ENCODE measurements around the gene HSD17B12.

The HSD17B12 gene

DNA sequence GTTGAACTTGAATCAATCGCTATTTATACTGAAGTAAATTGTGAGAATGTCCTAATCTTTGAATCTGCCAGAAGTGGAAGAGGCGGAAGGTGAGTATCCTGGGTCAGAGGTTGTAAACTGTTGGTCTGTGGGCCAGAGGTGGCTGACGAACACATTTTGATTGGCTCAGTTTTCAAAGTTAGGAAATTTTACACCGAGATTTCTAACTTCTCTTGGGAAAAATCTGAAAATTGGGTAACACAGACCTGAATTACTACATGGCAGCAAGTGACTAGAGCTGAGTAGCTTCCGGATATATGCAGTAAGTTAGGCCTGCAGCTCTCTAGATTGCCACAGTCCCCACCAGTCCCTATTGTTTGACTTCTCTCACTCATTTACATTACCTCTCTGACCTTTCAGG lies 143.3 kb downstream of the HSD17B12 start:
- no peaks in the 10 kb centered on the region for H3K79me2 ChIP-seq (ENCODE audit: control insufficient read depth, insufficient read depth, low read length, unreplicated experiment)
- H3K27me3 ChIP-seq (ENCODE audit: insufficient read depth, low read length): no peaks in the 10 kb centered on the region
- H3K36me3 ChIP-seq (ENCODE audit: insufficient read depth, low read length): peaks cover 8% of the 10 kb centered on the region; the same call in 1 of the 2 replicates
- H3K4me3 ChIP-seq (ENCODE audit: low read depth, low read length): no peak overlapping the region
- H2AFZ ChIP-seq (ENCODE audit: low read length, unreplicated experiment): no peak overlapping the region
- H3K27ac ChIP-seq (ENCODE audit: low read depth, low read length): no peak overlapping the region
- H3K4me1 ChIP-seq (ENCODE audit: control insufficient read depth, insufficient read depth, low read length, unreplicated experiment): no peaks in the 10 kb centered on the region

DNA sequence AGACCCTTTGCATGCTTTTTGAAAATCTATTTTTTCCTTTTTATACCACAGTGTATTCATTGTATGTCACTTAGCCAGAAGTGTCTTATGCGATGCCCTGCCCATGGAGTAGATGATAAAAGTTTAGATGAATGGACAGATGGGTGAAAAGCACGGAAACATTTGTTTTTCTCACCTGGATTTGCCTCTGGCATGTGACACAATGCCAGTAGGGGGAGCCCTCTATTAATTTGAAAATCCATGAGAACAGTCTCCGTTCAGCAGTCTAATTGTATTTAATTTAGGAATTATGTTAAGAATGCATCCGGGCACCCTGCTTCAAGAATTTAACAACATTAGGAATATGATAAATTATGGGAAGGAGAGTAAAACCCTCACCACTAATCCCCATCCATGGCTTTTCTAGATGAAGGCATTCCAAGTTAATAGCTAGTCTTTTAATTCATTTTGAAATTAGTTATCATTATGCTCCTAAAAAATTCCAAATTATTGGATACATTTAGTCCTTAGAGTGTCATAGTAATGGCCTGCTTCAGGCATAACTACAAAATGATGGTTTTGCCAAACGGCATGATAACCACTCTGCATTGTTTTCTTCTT lies 144.8 kb downstream of the HSD17B12 start:
- no peak overlapping the region for H3K27ac ChIP-seq (ENCODE audit: low read depth, low read length)
- peaks cover 8% of the 10 kb centered on the region for H3K4me1 ChIP-seq (ENCODE audit: control insufficient read depth, insufficient read depth, low read length, unreplicated experiment)
- H3K27me3 ChIP-seq (ENCODE audit: insufficient read depth, low read length): no peaks in the 10 kb centered on the region
- H2AFZ ChIP-seq (ENCODE audit: low read length, unreplicated experiment): no peak overlapping the region
- H3K36me3 ChIP-seq (ENCODE audit: insufficient read depth, low read length): no peaks in the 10 kb centered on the region
- H3K79me2 ChIP-seq (ENCODE audit: control insufficient read depth, insufficient read depth, low read length, unreplicated experiment): no peaks in the 10 kb centered on the region
- H3K4me3 ChIP-seq (ENCODE audit: low read depth, low read length): no peak overlapping the region

DNA sequence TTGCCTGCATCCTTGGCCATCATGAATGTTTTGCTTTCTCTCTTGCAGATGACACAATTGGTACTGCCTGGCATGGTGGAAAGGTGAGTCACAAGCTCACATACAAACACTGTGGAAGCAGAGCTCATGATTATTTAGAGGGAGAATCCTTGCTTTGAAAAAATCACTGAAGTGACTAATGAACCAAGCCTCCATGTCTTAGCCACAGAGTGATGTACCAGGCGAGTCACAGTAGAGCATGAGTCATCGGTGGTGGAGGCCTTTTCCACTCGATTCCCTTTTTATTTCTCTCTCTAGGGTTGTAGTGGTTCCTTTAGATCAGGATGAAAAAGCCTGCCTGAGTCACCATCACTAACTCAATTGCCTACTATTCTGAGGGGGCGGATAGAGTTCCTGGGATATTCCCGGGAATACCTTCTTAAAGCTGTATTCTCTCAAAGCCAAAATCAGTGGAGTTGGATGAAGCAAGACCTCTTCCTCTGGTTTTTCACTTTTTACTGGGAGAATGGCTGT lies 150.4 kb downstream of the HSD17B12 start:
- H2AFZ ChIP-seq (ENCODE audit: low read length, unreplicated experiment): no peak overlapping the region
- H3K79me2 ChIP-seq (ENCODE audit: control insufficient read depth, insufficient read depth, low read length, unreplicated experiment): no peaks in the 10 kb centered on the region
- H3K27ac ChIP-seq (ENCODE audit: low read depth, low read length): peak overlapping the region; percentile 90
- H3K36me3 ChIP-seq (ENCODE audit: insufficient read depth, low read length): no peaks in the 10 kb centered on the region
- H3K27me3 ChIP-seq (ENCODE audit: insufficient read depth, low read length): no peaks in the 10 kb centered on the region
- H3K4me3 ChIP-seq (ENCODE audit: low read depth, low read length): peak overlapping the region; percentile 46; the same call in 1 of the 2 replicates
- peaks cover 27% of the 10 kb centered on the region for H3K4me1 ChIP-seq (ENCODE audit: control insufficient read depth, insufficient read depth, low read length, unreplicated experiment)

DNA sequence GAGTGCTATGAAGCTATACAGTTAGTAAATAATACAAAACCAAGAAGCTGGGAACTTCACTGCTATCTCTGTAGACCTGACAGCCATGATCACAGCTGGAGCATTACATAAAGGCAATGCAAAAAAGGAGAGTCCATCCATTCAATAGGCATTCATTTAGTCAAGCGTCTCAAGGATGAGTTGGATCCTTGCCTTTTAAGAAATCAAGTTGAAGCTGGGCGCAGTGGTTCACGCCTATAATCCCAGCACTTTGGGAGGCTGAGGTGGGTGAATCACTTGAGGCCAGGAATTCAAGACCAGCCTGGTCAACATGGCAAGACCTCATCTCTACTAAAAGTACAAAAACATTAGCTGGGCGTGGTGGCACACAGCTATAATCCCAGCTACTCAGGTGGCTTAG lies 152.0 kb downstream of the HSD17B12 start:
- no peaks in the 10 kb centered on the region for H3K27me3 ChIP-seq (ENCODE audit: insufficient read depth, low read length)
- H2AFZ ChIP-seq (ENCODE audit: low read length, unreplicated experiment): no peak overlapping the region
- no peak overlapping the region for H3K27ac ChIP-seq (ENCODE audit: low read depth, low read length)
- no peak overlapping the region for H3K4me3 ChIP-seq (ENCODE audit: low read depth, low read length)
- peaks cover 27% of the 10 kb centered on the region for H3K4me1 ChIP-seq (ENCODE audit: control insufficient read depth, insufficient read depth, low read length, unreplicated experiment)
- H3K79me2 ChIP-seq (ENCODE audit: control insufficient read depth, insufficient read depth, low read length, unreplicated experiment): no peaks in the 10 kb centered on the region
- no peaks in the 10 kb centered on the region for H3K36me3 ChIP-seq (ENCODE audit: insufficient read depth, low read length)

DNA sequence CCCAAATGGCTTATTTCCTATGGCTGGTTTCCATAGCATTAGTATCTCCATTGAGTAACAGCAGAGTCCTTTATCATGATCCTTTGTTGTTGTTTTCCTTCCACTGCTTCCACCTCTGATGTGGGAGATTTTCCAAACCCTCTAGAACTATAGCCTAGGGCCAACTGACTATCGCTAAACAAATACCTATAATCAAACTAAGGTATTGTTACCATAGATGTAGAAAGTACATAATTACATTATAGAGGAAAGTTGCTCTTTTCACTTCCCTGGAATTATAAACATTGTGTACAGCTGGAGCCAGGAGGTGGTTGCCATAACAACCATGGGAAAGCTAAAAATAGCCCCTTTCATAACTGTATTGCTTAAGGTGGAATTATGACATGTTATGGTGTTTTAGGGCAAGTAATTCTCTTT lies 153.1 kb downstream of the HSD17B12 start:
- H3K36me3 ChIP-seq (ENCODE audit: insufficient read depth, low read length): no peaks in the 10 kb centered on the region

DNA sequence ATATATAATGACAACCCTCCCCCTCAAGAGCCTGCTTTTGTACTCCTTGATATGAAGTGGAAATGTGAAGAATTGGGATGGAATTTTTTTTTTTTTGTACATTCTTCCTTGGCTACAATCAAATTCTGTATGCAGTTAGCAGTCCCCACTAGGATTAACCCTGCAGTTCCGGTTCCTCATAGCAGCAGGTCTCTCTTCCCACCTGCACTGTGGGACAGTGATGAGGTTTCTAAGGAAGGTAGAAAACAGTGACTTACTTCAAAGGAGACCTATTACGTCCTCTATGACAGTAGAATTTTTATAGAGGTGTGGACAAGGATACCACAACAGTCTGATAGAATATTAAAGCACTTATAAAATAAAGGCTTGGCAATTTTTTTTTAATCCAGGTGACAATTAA lies 153.7 kb downstream of the HSD17B12 start:
- no peaks in the 10 kb centered on the region for H3K36me3 ChIP-seq (ENCODE audit: insufficient read depth, low read length)

More for the DNA sequence above, 153.1 kb downstream of the HSD17B12 start:
- H3K27me3 ChIP-seq (ENCODE audit: insufficient read depth, low read length): no peaks in the 10 kb centered on the region
- H2AFZ ChIP-seq (ENCODE audit: low read length, unreplicated experiment): no peak overlapping the region
- H3K79me2 ChIP-seq (ENCODE audit: control insufficient read depth, insufficient read depth, low read length, unreplicated experiment): no peaks in the 10 kb centered on the region
- peaks cover 27% of the 10 kb centered on the region for H3K4me1 ChIP-seq (ENCODE audit: control insufficient read depth, insufficient read depth, low read length, unreplicated experiment)
- H3K4me3 ChIP-seq (ENCODE audit: low read depth, low read length): no peak overlapping the region
- peak overlapping the region; percentile 38; the same call in 1 of the 2 replicates for H3K27ac ChIP-seq (ENCODE audit: low read depth, low read length)

DNA sequence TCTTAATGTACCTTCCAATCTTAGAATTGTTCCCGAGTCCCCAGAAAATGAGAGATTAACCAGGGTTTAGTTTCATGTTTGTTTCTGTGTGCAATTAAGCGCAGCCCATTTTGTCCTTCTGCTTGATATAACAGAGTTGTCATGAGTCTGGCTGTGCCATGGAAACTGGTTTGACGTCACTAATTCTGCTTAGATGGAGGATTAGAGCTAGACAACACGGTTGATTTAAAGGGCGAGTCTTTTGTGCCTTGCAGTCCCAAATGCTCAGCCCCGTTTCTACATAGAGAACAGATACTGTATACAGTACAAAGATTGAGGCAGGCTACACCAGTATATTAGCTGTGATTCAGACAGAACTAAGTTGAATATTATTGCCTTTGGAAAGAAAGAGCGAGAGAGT lies 154.6 kb downstream of the HSD17B12 start:
- Histone ChIP-seq H2AFZ (ENCODE audit: low read length, unreplicated experiment) (no peak overlapping the region), H3K36me3 (ENCODE audit: insufficient read depth, low read length) (no peaks in the 10 kb centered on the region; the same call in 1 of the 2 replicates), H3K79me2 (ENCODE audit: control insufficient read depth, insufficient read depth, low read length, unreplicated experiment) (no peaks in the 10 kb centered on the region), H3K27me3 (ENCODE audit: insufficient read depth, low read length) (no peaks in the 10 kb centered on the region), H3K4me3 (ENCODE audit: low read depth, low read length) (no peak overlapping the region), H3K4me1 (ENCODE audit: control insufficient read depth, insufficient read depth, low read length, unreplicated experiment) (peaks cover 20% of the 10 kb centered on the region), H3K27ac (ENCODE audit: low read depth, low read length) (no peak overlapping the region)

More for the DNA sequence above, 153.7 kb downstream of the HSD17B12 start:
- Histone ChIP-seq H3K79me2 (ENCODE audit: control insufficient read depth, insufficient read depth, low read length, unreplicated experiment) (no peaks in the 10 kb centered on the region), H3K4me3 (ENCODE audit: low read depth, low read length) (no peak overlapping the region), H3K4me1 (ENCODE audit: control insufficient read depth, insufficient read depth, low read length, unreplicated experiment) (peaks cover 27% of the 10 kb centered on the region), H3K27ac (ENCODE audit: low read depth, low read length) (no peak overlapping the region), H3K27me3 (ENCODE audit: insufficient read depth, low read length) (no peaks in the 10 kb centered on the region), H2AFZ (ENCODE audit: low read length, unreplicated experiment) (no peak overlapping the region)

DNA sequence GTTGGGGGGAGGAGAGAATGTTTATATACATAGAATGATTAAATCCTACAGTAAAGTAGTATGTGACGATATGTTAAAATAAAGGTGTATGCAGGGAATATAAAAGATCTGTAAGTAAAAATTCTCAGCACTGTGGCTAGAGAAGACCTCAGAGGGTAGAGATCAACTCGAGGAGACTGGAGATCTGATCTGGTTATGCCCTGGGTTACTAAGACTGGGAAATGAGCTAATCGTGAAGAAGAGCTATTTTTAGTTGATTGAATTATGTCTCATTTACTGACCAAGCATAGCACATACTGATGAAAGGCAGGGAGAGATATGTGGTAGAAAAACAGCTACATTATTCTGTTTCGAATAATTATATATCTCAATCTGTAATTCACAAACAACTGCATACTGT lies 157.3 kb downstream of the HSD17B12 start:
- no peak overlapping the region for H2AFZ ChIP-seq (ENCODE audit: low read length, unreplicated experiment)
- H3K36me3 ChIP-seq (ENCODE audit: insufficient read depth, low read length): no peaks in the 10 kb centered on the region; the same call in 1 of the 2 replicates
- no peaks in the 10 kb centered on the region for H3K27me3 ChIP-seq (ENCODE audit: insufficient read depth, low read length)
- H3K79me2 ChIP-seq (ENCODE audit: control insufficient read depth, insufficient read depth, low read length, unreplicated experiment): no peaks in the 10 kb centered on the region
- no peak overlapping the region for H3K27ac ChIP-seq (ENCODE audit: low read depth, low read length)
- H3K4me1 ChIP-seq (ENCODE audit: control insufficient read depth, insufficient read depth, low read length, unreplicated experiment): peaks cover 7% of the 10 kb centered on the region
- no peak overlapping the region for H3K4me3 ChIP-seq (ENCODE audit: low read depth, low read length)

DNA sequence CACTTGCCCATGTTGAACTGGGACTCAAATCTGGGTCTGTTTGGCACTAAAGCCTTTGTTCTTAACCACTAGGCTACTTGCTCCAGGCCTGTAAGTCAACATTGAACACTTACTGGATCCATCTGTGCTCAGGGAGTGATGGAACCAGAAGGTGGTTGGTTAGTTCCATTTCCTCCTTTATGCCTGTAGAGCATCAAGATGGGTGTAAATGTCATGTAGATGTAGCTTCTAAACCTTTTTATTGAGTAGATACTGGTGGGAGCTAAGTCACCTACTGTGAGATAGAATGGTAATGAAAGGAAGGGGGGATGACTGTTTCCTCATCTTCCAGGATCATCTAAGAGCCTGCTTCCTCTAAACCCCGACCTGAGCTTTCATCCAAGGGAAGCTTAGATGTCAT lies 161.5 kb downstream of the HSD17B12 start:
- Histone ChIP-seq H3K36me3 (ENCODE audit: insufficient read depth, low read length) (no peaks in the 10 kb centered on the region; the same call in 1 of the 2 replicates), H3K27ac (ENCODE audit: low read depth, low read length) (no peak overlapping the region), H3K79me2 (ENCODE audit: control insufficient read depth, insufficient read depth, low read length, unreplicated experiment) (no peaks in the 10 kb centered on the region), H3K4me1 (ENCODE audit: control insufficient read depth, insufficient read depth, low read length, unreplicated experiment) (no peaks in the 10 kb centered on the region), H2AFZ (ENCODE audit: low read length, unreplicated experiment) (no peak overlapping the region), H3K27me3 (ENCODE audit: insufficient read depth, low read length) (no peaks in the 10 kb centered on the region), H3K4me3 (ENCODE audit: low read depth, low read length) (no peak overlapping the region)

DNA sequence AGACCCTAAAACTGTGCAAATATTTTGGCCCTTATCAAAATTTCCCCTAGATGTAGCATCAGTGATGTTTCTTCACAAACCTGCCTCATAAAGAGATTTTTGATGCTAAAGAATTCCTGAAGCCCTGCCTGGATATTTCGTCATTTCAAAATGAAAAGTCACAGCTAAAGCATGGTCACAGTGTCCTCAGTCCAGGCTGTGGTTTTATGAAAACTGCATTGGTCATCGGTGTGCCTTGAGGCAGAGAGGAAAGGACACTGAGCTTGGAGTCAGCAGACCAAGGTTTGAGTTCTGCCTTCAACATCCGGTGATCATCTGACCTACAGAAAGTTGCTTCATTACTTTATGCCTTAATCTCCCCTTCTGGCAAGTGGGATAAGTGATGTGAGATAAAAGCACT lies 165.3 kb downstream of the HSD17B12 start:
- no peaks in the 10 kb centered on the region for H3K36me3 ChIP-seq (ENCODE audit: insufficient read depth, low read length)
- no peak overlapping the region for H2AFZ ChIP-seq (ENCODE audit: low read length, unreplicated experiment)
- H3K4me3 ChIP-seq (ENCODE audit: low read depth, low read length): no peak overlapping the region
- no peaks in the 10 kb centered on the region for H3K79me2 ChIP-seq (ENCODE audit: control insufficient read depth, insufficient read depth, low read length, unreplicated experiment)
- H3K4me1 ChIP-seq (ENCODE audit: control insufficient read depth, insufficient read depth, low read length, unreplicated experiment): no peaks in the 10 kb centered on the region
- H3K27me3 ChIP-seq (ENCODE audit: insufficient read depth, low read length): no peaks in the 10 kb centered on the region
- H3K27ac ChIP-seq (ENCODE audit: low read depth, low read length): no peak overlapping the region

DNA sequence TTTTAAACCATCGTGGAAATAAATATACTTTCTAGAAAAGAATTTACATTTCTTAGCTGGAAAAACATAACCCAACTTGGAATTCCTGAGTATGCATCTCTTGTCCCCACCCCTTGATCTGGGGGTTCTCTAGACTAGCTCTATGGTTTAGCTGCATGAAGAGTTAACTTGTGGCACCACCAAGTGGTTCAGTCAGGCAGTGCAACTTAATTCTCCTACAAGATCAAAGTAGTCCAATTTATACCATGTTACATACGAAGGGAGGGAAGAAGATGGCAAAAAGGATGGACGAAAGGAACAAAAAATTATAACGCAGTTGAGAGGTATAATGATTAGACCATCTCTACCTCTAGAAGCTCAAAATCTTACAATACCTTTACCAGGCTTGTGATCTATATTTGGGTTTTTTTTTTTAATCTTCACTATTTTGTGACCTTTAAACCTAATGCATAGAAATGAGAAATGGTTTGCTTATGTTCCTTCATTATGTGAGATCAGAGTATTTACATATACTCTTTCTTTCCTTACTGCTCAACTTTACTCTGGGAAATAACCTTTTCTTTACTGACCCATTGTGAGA lies 171.6 kb downstream of the HSD17B12 start:
- no peak overlapping the region for H3K27ac ChIP-seq (ENCODE audit: low read depth, low read length)
- H3K4me3 ChIP-seq (ENCODE audit: low read depth, low read length): no peak overlapping the region
- H2AFZ ChIP-seq (ENCODE audit: low read length, unreplicated experiment): no peak overlapping the region
- no peaks in the 10 kb centered on the region for H3K4me1 ChIP-seq (ENCODE audit: control insufficient read depth, insufficient read depth, low read length, unreplicated experiment)
- no peaks in the 10 kb centered on the region for H3K27me3 ChIP-seq (ENCODE audit: insufficient read depth, low read length)
- no peaks in the 10 kb centered on the region for H3K79me2 ChIP-seq (ENCODE audit: control insufficient read depth, insufficient read depth, low read length, unreplicated experiment)
- peaks cover 4% of the 10 kb centered on the region; the same call in 1 of the 2 replicates for H3K36me3 ChIP-seq (ENCODE audit: insufficient read depth, low read length)
